DOHH2 (cell line): ENCODE data around the gene NOD1.
"Not testable (repeated sequence)": the region's sequence is repeated elsewhere in the genome, so short reads cannot be mapped to it uniquely, and the experiment has no call there.

ENCODE experiments used
- H3F3A ChIP-seq: fragments of 200-600 bp; sonication (generic), shearing (Covaris generic); 2 replicates; pipeline ENCODE4 v1.6.0; 2016; ENCODE audit warnings: antibody characterized with exemption, mild to moderate bottlenecking; ENCODE audit not compliant: control insufficient read depth, insufficient read depth
- H3K27ac ChIP-seq: fragments of 200-600 bp; sonication (generic); 2 replicates; pipeline ENCODE4 v1.5.1; 2014; ENCODE audit warnings: low read depth, mild to moderate bottlenecking, low read length, moderate library complexity
- H3K27me3 ChIP-seq: fragments of 200-600 bp; sonication (generic); 2 replicates; pipeline ENCODE4 v1.6.1; 2014; ENCODE audit warnings: mild to moderate bottlenecking, low read length, mixed read lengths; ENCODE audit not compliant: control insufficient read depth
- H3K36me3 ChIP-seq: fragments of 200-600 bp; sonication (generic); 2 replicates; pipeline ENCODE4 v1.6.1; 2014; ENCODE audit warnings: mild to moderate bottlenecking, low read length, moderate library complexity, mixed read lengths; ENCODE audit not compliant: control insufficient read depth
- H3K4me1 ChIP-seq: fragments of 200-600 bp; sonication (generic); 2 replicates; pipeline ENCODE4 v1.6.1; 2014; ENCODE audit warnings: mild to moderate bottlenecking, low read length, mixed read lengths; ENCODE audit not compliant: control insufficient read depth
- H3K4me2 ChIP-seq: fragments of 200-600 bp; sonication (generic); 2 replicates; pipeline ENCODE4 v1.6.0; 2014; ENCODE audit warnings: mild to moderate bottlenecking, low read length, moderate library complexity
- H3K4me3 ChIP-seq: fragments of 200-600 bp; sonication (generic); 2 replicates; pipeline ENCODE4 v1.5.1; 2014; ENCODE audit warnings: mild to moderate bottlenecking, low read length, mixed read lengths
- H3K79me2 ChIP-seq: fragments of 200-600 bp; sonication (generic); 2 replicates; pipeline ENCODE4 v1.6.1; 2014; ENCODE audit warnings: mild to moderate bottlenecking, low read length, mixed read lengths; ENCODE audit not compliant: control insufficient read depth
- H3K9me2 ChIP-seq: fragments of 200-600 bp; sonication (generic); replicated peaks from 2 replicates; pipeline ENCODE4 v1.6.1; 2014; ENCODE audit warnings: mild to moderate bottlenecking, low read length, mixed read lengths; ENCODE audit not compliant: control insufficient read depth
- H3K9me3 ChIP-seq: fragments of 200-600 bp; sonication (generic); 2 replicates; pipeline ENCODE4 v1.6.1; 2014; ENCODE audit warnings: antibody characterized with exemption, low read length, mixed read lengths; ENCODE audit not compliant: control insufficient read depth, insufficient read depth
- H4K20me1 ChIP-seq: fragments of 200-600 bp; sonication (generic); 2 replicates; pipeline ENCODE4 v1.6.0; 2014; ENCODE audit warnings: low read depth, mild to moderate bottlenecking, antibody characterized with exemption, low read length, moderate library complexity; ENCODE audit not compliant: control insufficient read depth, insufficient read depth
- CTCF ChIP-seq: fragments of 200-600 bp; sonication (generic); IDR thresholded peaks from one replicate; pipeline ENCODE4 v1.5.1; 2014; ENCODE audit warnings: antibody characterized with exemption, mild to moderate bottlenecking, low read depth, low read length; ENCODE audit not compliant: poor library complexity, severe bottlenecking
- EZH2phosphoT487 ChIP-seq: fragments of 200-600 bp; sonication (generic); IDR thresholded peaks from 2 replicates; pipeline ENCODE4 v1.6.1; 2017; ENCODE audit warnings: borderline replicate concordance, mild to moderate bottlenecking, antibody characterized with exemption, low read length, moderate library complexity, mixed read lengths

The NOD1 gene

GRCh38 chr7:30420662-30421061 lies 57.9 kb downstream of the NOD1 start:
- Histone ChIP-seq H3K36me3 (peaks cover 7% of the 10 kb centered on the region; the same call in 1 of the 2 replicates), H3K4me1 (peaks cover 8% of the 10 kb centered on the region), H4K20me1 (no peaks in the 10 kb centered on the region), H3K27ac (no peak overlapping the region), H3K79me2 (no peaks in the 10 kb centered on the region), H3K4me3 (no peak overlapping the region), H3K9me3 (peaks cover 3% of the 10 kb centered on the region; the same call in 1 of the 2 replicates), H3K9me2 (no peaks in the 10 kb centered on the region), H3F3A (no peaks in the 10 kb centered on the region), H3K27me3 (no peaks in the 10 kb centered on the region), H3K4me2 (no peak overlapping the region)
- TF ChIP-seq EZH2phosphoT487 (no peak), CTCF (no peak)

DNA sequence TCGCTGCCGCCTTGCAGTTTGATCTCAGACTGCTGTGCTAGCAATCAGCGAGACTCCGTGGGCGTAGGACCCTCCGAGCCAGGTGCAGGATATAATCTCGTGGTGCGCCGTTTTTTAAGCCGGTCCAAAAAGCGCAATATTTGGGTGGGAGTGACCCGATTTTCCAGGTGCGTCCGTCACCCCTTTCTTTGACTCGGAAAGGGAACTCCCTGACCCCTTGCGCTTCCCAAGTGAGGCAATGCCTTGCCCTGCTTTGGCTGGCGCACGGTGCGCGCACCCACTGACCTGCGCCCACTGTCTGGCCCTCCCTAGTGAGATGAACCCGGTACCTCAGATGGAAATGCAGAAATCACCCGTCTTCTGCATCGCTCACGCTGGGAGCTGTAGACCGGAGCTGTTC lies 58.5 kb downstream of the NOD1 start:
- not testable (repeated sequence) for H3K27ac ChIP-seq, H3K4me3 ChIP-seq, H3K4me2 ChIP-seq, H3K9me2 ChIP-seq, H3K9me3 ChIP-seq, H3K4me1 ChIP-seq, H3K27me3 ChIP-seq, H3K36me3 ChIP-seq, H3K79me2 ChIP-seq, H3F3A ChIP-seq, H4K20me1 ChIP-seq

DNA sequence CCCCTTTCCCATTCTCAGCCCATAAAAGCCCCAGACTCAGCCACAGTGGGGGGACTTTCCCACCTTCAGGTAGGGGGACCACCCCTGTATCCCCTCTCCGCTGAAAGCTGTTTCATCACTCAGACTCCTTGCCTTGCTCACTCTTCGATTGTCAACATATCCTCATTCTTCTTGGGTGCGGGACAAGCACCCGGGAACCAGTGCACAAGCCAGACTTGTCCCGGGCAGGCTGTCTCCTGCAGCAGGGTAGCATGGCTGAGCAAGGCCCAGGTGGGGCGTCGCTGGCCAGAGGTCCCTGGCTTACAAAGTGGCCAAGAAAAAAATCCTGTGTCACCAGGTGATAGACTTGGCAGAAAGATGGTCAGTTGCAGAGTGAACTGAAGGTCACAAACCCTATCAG lies 64.7 kb downstream of the NOD1 start:
- no peak overlapping the region for H3K4me2 ChIP-seq
- H3K9me3 ChIP-seq = peaks cover 16% of the 10 kb centered on the region
- H3K4me1 ChIP-seq = peaks cover 46% of the 10 kb centered on the region
- no peaks in the 10 kb centered on the region for H3K9me2 ChIP-seq
- no peak overlapping the region for H3K4me3 ChIP-seq
- H4K20me1 ChIP-seq = no peaks in the 10 kb centered on the region
- no peaks in the 10 kb centered on the region for H3K79me2 ChIP-seq
- no peaks in the 10 kb centered on the region for H3K27me3 ChIP-seq
- peaks cover 13% of the 10 kb centered on the region for H3F3A ChIP-seq
- H3K27ac ChIP-seq = no peak overlapping the region
- TF ChIP-seq EZH2phosphoT487 (no peak), CTCF (no peak)
- peaks cover 21% of the 10 kb centered on the region for H3K36me3 ChIP-seq

DNA sequence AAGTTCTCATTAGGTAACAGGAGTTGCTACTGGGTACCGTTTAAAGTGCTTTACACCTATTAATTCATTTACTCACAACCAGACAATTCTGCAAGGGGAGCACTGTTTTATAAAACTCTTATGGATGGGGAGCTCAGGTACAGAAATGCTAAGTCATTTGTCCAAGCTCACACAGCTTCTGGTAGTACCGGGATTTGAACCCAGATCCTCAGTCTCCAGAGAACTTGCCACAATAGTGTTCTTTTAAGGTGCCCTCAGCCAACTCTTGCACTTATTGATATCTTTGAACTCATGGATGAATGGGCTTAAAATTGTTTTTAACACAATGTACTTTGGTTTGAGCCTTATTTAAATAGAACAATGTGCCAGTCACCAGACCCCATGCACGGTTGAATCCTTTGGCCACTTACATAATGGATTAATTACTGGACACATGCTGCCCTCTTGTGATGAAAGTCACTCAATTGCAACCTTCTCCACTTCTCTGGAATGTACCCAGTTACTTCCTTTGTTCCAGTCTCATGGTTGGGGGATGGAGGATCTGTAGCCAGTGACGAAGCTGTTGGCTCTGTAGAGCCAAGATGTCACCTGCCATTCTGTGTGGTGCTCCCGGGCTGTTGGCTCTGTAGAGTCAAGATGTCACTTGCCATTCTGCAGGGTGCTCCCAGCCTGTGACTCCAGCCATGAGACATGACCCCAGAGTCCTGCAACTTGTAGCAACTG lies 65.6 kb downstream of the NOD1 start:
- peak overlapping the region; percentile 63 for H3K4me2 ChIP-seq

More for the DNA sequence above, 65.6 kb downstream of the NOD1 start:
- Histone ChIP-seq H3K4me3 (peak overlapping the region; percentile 49; the same call in 1 of the 2 replicates), H3K9me2 (no peaks in the 10 kb centered on the region), H3K27ac (no peak overlapping the region), H3K4me1 (peaks cover 54% of the 10 kb centered on the region), H3K27me3 (no peaks in the 10 kb centered on the region), H3K9me3 (peaks cover 16% of the 10 kb centered on the region), H3K36me3 (peaks cover 21% of the 10 kb centered on the region), H3K79me2 (no peaks in the 10 kb centered on the region), H3F3A (peaks cover 13% of the 10 kb centered on the region), H4K20me1 (no peaks in the 10 kb centered on the region)
- no peak for TF ChIP-seq EZH2phosphoT487
- peak; percentile 72 for TF ChIP-seq CTCF
